ENCODE measurements around the gene CALY. TPM values are rescaled to one million over a fixed set of nuclear protein-coding genes. Genes with fewer than 3 reads are reported as not detected.

The CALY gene
- total RNA-seq, 1 donor from 2014 or later, result not detected

GRCh38 chr10:133306941-133307379, 29.7 kb downstream of the CALY start:
- H3K9me3 ChIP-seq (replicated peaks), result no peaks in the 10 kb centered on the region
- H3K27ac ChIP-seq (replicated peaks), result no peak overlapping the region
- H3K36me3 ChIP-seq, result peaks cover 30% of the 10 kb centered on the region
- DNase-seq, result no peak
- intact Hi-C loops (cut with micrococcal nuclease), result no loop called here
- TF ChIP-seq, protein P1, sequence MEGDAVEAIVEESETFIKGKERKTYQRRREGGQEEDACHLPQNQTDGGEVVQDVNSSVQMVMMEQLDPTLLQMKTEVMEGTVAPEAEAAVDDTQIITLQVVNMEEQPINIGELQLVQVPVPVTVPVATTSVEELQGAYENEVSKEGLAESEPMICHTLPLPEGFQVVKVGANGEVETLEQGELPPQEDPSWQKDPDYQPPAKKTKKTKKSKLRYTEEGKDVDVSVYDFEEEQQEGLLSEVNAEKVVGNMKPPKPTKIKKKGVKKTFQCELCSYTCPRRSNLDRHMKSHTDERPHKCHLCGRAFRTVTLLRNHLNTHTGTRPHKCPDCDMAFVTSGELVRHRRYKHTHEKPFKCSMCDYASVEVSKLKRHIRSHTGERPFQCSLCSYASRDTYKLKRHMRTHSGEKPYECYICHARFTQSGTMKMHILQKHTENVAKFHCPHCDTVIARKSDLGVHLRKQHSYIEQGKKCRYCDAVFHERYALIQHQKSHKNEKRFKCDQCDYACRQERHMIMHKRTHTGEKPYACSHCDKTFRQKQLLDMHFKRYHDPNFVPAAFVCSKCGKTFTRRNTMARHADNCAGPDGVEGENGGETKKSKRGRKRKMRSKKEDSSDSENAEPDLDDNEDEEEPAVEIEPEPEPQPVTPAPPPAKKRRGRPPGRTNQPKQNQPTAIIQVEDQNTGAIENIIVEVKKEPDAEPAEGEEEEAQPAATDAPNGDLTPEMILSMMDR (IDR thresholded peaks at IDR 0.05; ENCODE audit: borderline replicate concordance), result no peak
- H3K4me1 ChIP-seq, result peaks cover 54% of the 10 kb centered on the region
- H3K4me3 ChIP-seq, result peak overlapping the region; percentile 100
- no peaks in the 10 kb centered on the region for H3K27me3 ChIP-seq (ENCODE audit: low read depth)

GRCh38 chr10:133306097-133306476, 30.6 kb downstream of the CALY start:
- Histone ChIP-seq H3K4me1 (peaks cover 54% of the 10 kb centered on the region), H3K4me3 (no peak overlapping the region), H3K36me3 (peaks cover 31% of the 10 kb centered on the region), H3K27ac (replicated peaks) (no peak overlapping the region), H3K27me3 (ENCODE audit: low read depth) (no peaks in the 10 kb centered on the region), H3K9me3 (replicated peaks) (no peaks in the 10 kb centered on the region)
- no peak for DNase-seq
- intact Hi-C loops (cut with micrococcal nuclease), result no loop called here
- TF ChIP-seq, protein P1 (IDR thresholded peaks at IDR 0.05; ENCODE audit: borderline replicate concordance), result no peak

- Histone ChIP-seq H3K4me1 (peaks cover 41% of the 10 kb centered on the region), H3K36me3 (peaks cover 48% of the 10 kb centered on the region), H3K9me3 (replicated peaks) (no peaks in the 10 kb centered on the region), H3K4me3 (no peak overlapping the region), H3K27me3 (ENCODE audit: low read depth) (no peaks in the 10 kb centered on the region), H3K27ac (replicated peaks) (no peak overlapping the region)
- intact Hi-C loops (cut with micrococcal nuclease), result no loop called here
- DNase-seq, result no peak
- TF ChIP-seq, protein P1 (IDR thresholded peaks at IDR 0.05; ENCODE audit: borderline replicate concordance), result no peak
These were observed 33.5 kb downstream of the CALY start for GRCh38 chr10:133303206-133303605.

- H3K27ac ChIP-seq (replicated peaks), result no peak overlapping the region
- DNase-seq, result no peak
- H3K4me3 ChIP-seq, result no peak overlapping the region
- intact Hi-C loops (cut with micrococcal nuclease), result no loop called here
- H3K9me3 ChIP-seq (replicated peaks), result no peaks in the 10 kb centered on the region
- no peaks in the 10 kb centered on the region for H3K27me3 ChIP-seq (ENCODE audit: low read depth)
- H3K36me3 ChIP-seq, result peaks cover 58% of the 10 kb centered on the region
- TF ChIP-seq, protein P1 (IDR thresholded peaks at IDR 0.05; ENCODE audit: borderline replicate concordance), result no peak
- peaks cover 31% of the 10 kb centered on the region for H3K4me1 ChIP-seq
These were observed 34.5 kb downstream of the CALY start for GRCh38 chr10:133302230-133302629.

DNA sequence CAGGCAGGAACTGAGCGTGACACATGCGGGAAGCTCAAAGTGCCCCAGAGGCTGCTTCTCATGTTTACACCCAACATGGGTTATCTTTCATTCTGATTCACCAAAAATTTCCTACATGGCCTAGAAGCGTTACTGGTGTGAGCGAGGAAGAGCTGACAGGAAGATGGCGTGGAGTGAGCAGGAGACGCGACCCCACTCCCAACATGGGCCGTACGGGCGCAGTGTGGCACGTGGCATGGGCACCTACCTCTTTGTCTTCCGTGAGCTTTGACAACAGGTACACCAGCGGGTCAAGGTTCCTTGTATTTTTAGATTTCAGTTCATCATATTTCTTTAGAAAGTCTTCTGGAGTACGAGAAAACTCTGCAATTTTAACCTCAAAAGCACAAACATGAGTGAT, 37.0 kb downstream of the CALY start:
- peaks cover 83% of the 10 kb centered on the region for H3K36me3 ChIP-seq
- TF ChIP-seq, protein P1 (IDR thresholded peaks at IDR 0.05; ENCODE audit: borderline replicate concordance), result no peak
- intact Hi-C loops (cut with micrococcal nuclease), result no loop called here
- no peak overlapping the region for H3K27ac ChIP-seq (replicated peaks)
- H3K27me3 ChIP-seq (ENCODE audit: low read depth), result no peaks in the 10 kb centered on the region
- H3K4me3 ChIP-seq, result no peak overlapping the region
- H3K4me1 ChIP-seq, result peaks cover 10% of the 10 kb centered on the region
- H3K9me3 ChIP-seq (replicated peaks), result no peaks in the 10 kb centered on the region
- no peak for DNase-seq

DNA sequence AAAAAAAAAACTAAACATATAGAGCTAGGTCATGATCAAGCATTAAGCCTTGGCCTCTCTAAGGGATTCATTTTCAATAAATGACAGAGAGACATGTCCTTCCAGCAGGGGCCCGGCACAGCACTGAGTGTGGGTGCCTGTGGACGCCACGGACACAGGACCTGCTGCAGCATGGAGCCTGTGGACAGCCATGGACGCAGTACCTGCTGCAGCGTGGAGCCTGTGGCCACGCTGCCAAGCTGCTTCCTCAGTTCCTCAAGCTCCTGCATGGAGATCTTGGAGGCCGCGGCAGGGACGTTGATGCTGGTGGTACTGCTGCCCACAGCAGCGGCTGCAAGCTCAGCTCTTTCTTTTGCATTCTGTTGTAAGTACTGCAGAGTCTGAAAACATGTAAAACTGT, 37.5 kb downstream of the CALY start:
- DNase-seq, result no peak
- Histone ChIP-seq H3K4me1 (peaks cover 6% of the 10 kb centered on the region), H3K9me3 (replicated peaks) (no peaks in the 10 kb centered on the region), H3K27ac (replicated peaks) (no peak overlapping the region), H3K4me3 (no peak overlapping the region), H3K27me3 (ENCODE audit: low read depth) (no peaks in the 10 kb centered on the region), H3K36me3 (peaks cover 88% of the 10 kb centered on the region)
- TF ChIP-seq, protein P1 (IDR thresholded peaks at IDR 0.05; ENCODE audit: borderline replicate concordance), result no peak
- intact Hi-C loops (cut with micrococcal nuclease), result no loop called here

All from left ventricle myocardium inferior (tissue), 1 donor.